NCI-H2227 (cell line): ENCODE data around the gene TPRX1.
"Not testable (repeated sequence)": the region's sequence is repeated elsewhere in the genome, so short reads cannot be mapped to it uniquely, and the experiment has no call there.

Experiments
- DNase-seq: peaks from one replicate; lab custom pipeline; 2025; ENCODE audit not compliant: unreplicated experiment; lab: John Stamatoyannopoulos, UW

Gene TPRX1, protein sequence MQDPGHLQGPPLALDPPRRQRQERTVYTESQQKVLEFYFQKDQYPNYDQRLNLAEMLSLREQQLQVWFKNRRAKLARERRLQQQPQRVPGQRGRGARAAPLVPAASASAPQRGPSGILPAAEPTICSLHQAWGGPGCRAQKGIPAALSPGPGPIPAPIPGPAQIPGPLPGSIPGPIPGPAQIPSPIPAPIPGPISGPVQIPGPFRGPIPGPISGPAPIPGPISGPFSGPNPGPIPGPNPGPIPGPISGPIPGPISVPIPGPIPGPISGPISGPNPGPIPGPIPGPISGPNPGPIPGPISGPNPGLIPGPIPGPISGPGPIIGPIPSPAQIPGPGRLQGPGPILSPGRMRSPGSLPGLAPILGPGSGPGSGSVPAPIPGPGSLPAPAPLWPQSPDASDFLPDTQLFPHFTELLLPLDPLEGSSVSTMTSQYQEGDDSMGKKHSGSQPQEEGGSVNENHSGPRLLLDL

DNA sequence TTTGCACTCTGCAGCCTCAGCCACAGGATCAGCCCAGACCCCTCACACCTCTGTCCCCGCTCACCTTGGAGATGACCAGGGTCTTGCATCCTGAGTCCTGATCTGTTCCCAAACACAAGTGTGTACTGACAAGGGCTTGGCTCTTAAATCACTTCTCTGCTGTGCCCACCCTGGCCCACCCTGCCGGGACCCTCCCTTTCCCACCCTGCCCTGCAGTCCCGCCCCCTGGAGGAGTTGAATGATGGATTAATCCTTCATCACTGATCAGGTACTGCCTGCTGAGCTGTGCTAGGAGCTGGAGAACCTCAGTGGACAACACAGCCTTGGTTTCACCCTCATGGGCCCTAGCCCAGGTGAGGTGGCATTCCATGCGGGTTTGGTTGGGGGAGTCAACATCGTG lies at the start of gene TPRX1:
TPRX1 (minus strand) TSS at position 101 of the 400 bp plus-strand sequence; CDS start at position 89, 12 bp downstream.
- DNase-seq = not testable (repeated sequence)

DNA sequence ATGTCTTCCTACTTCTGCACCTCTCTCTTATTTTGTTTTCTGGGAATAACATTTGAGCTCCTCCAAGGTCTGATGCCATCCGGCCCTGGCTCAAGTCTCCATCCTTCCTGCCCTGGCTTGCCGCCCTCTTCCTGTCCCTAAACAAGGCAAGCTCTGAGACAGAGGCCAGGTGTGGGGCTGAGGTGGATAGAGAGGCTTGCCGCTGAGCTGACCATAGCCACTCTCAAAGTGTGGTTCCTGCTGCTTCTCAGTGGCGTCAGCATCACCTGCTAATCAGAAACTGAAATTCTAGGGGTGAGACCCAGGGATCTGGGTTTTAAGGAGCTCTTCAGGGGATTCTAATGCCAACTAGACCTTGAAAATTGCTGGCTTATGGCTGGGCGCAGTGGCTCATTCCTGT lies 48.7 kb upstream of the TPRX1 start:
- no peak for DNase-seq

DNA sequence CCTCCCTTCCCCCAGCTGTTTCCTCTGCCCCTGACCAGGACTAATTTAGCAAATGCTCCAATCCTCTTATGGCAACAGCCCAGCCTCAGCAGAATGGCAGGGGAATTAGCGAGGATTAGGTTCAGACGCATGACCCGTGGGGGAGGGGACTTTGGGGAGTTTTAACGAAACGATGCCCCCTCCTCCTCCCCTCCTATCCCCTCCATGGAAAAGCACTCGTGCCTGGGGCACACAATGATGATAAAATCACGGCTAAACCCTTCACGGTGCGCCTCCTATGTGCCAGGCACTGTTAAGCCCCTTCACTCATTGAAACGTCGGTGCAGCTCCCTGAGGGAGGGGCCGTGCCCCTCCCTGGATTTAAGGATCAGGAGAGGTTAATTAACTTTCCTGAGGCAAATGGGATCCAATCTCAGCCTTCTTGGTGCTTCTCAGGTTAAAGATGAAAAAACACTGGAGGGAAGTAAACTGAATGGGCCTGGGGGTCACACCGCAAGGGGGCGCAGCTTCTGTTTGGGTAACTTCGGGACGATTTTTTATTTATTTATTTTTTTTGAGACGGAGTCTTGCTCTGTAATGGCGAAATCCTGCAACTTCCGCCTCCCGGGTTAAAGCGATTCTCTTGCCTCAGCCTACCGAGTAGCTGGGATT lies 44.6 kb upstream of the TPRX1 start:
- no peak for DNase-seq

DNA sequence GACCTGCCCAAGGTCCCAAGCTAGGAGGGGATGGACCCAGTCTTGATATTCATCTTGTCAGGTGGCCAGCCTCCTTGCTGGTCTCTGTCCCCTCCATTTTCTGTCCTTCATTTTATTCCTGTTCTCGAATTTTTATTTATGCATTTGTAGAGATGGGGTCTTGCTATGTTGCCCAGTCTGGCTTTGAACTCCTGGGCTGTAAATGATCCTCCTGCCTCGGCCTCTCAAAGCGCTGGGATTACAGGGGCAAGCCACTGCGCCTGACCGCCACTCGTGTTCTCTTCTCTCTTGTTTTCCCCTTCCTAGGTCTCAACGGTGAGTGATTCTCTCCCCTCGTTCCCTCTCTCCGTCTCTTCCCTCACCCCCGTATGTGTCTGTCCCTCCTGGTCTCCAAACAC lies 44.1 kb upstream of the TPRX1 start:
- no peak for DNase-seq

DNA sequence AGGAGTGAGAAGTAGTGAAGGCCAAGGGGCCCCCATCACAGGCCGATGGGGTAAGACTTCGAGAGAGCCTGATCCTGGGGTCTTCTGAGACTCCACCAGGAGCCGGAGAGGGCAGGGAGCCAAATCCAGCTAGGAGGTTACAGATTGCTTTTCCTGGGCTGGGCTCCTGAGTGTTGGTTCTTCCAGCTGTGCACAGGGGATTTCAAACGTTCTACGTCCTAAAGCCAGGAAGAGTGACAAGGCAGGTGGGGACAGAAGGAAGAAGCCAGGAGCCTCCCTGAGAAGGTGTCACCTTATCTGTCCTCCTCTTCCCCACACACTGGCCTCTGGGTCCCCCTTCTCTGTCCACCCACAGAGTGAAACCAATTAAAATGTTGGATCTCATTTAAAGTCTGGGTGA lies 38.6 kb upstream of the TPRX1 start:
- no peak for DNase-seq

DNA sequence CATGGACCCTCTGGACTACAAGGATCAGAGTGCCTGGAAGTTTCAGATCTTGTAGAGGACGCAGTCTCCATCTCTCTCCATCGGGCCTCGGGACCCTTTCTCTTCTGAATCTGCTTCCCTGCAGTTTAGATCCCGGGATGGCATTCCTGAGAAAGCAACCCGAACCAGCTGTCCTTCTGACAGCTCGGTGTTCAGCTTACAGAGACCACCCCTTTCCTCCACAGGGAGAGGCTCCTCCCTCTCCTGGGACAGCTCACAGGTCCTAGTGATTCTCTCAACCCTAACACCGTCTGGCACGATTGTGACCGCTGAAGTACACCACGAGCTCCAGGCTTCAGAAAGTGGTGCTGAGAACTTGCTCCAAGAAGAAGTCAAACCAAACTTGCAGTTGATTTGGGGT lies 35.6 kb upstream of the TPRX1 start:
- no peak for DNase-seq

DNA sequence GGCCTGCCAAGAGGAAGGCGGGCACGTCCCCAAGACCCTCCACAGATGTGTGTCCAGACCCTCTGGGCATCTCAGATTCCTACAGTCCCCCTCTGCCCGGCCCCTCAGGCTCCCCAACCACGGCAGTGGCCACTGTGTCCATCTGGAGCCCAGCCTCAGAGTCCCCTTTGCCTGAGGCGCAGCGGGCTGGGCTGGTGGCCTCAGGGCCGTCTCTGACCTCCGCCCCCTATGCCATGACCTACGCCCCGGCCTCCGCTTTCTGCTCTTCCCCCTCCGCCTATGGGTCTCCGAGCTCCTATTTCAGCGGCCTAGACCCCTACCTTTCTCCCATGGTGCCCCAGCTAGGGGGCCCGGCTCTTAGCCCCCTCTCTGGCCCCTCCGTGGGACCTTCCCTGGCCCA lies 35.1 kb upstream of the TPRX1 start:
- no peak for DNase-seq

DNA sequence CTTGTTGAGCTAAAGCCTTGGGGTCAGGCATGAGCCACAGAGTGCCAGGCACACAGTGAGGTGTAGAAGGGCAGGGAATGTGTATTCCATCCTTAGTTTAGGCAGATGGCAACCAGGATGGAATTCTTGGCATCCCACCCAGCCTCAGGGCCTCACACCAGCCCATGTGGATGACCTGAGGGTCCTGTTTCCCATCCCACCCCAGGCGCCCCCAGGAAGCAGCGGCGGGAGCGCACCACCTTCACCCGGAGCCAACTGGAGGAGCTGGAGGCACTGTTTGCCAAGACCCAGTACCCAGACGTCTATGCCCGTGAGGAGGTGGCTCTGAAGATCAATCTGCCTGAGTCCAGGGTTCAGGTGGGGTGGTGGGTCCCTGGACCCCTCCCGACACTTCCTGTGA lies 31.7 kb upstream of the TPRX1 start:
- DNase-seq = no peak

DNA sequence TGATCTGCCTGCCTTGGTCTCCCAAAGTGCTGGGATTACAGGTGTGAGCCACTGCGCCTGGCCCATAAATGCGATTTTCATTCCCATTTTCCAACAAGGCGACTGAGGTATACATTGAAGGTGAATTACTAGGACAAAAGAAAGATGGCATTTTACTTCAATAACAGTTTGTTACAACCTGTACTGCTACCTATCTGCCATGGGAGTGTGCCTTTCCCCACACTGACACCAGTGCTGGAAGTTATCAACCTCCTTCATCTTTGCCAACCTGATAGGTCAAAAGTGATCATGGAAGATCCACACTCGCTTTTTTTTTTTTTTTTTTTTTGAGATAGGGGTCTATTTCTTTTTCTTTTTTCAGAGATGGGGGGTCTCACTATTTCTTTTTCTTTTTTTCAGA lies 28.4 kb upstream of the TPRX1 start:
- DNase-seq = no peak

DNA sequence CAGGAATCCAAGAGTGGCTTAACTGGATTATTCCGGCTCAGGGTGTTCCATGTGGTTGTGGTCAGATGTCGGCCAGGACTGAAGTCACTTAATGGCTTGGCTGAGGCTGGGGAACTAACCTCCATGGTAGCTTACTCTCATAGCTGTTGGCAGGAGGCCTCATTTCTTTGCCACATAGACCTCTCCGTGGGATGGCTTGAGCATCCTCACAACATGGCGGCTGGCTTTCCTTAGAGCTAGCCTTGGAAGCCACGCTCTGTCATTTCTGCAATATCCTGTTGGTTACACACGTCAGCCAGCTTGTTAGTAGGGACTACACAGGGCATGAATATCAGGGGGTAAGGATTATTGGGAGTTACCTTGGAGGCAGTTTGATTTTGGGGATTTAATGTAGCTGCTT lies 22.4 kb upstream of the TPRX1 start:
- DNase-seq = no peak

DNA sequence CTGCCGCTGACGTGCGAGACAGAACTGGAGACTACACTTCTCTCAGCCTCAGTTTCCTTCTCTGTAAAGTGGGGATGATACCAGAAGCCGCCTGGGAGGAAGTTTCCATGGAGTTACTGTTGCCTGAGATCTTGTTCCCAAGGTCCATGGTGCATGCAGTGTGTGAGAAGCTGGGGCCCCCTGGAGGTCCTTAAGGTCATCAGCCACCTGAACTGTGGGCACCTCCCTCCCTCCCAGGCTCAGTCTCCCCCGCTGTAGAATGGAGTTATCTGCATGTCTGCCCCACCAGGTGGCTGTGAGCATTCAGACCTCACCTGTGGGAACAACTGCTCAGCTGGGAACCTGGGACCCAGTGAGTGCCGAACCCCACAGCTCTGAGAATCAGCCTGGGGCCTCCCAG lies 20.0 kb upstream of the TPRX1 start:
- DNase-seq = no peak

DNA sequence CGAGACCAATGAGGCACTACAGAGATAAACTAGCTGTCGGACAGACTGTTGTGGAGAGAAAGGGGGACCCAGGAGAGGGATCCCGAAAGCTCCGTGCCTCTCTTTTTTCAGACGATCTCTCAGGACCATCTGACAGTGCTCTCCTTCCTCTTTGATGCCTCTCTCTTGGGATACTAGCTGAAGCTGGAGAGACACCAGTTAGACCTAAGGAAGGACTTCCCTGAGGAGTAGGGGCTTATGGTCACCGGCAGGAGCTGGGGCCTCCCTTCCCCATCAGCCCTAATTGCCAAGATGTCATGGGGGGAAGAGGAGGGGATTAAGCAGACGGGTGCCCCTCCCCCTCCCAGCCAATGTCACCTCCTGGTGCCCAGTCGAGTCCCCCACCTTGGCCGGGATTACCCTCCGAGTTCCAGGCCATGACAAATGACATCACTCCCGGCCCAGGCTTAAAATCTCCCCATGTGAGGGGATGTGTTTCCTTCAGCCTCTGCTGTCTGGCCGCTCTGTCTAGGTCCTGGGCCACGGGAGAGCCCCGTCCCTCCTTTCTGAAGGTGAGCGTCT lies 17.2 kb upstream of the TPRX1 start, which contains the start of gene CRX:
CRX (plus strand) TSS at position 478 of the 561 bp plus-strand sequence. CDS start 12,507 bp downstream, outside the sequence.
- no peak for DNase-seq

DNA sequence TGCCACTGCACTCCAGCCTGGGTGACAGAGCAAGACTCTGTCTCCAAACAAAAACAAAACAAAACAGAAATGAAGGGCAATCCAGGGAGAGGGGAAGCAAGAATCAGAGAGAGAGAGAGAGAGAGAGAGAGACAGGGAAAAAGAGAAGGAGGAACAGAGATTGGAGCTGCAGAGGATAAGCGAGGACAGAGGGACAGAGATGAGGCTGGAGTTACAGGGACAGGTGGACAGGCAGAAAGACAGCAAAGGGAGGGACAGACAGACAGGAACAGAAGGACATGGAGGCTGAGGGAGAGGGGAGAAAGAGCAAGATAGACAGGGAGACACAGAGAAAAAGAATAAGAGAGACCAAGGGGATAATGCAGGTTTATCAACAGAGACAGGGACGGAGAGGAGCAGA lies 16.1 kb upstream of the TPRX1 start:
- no peak for DNase-seq

DNA sequence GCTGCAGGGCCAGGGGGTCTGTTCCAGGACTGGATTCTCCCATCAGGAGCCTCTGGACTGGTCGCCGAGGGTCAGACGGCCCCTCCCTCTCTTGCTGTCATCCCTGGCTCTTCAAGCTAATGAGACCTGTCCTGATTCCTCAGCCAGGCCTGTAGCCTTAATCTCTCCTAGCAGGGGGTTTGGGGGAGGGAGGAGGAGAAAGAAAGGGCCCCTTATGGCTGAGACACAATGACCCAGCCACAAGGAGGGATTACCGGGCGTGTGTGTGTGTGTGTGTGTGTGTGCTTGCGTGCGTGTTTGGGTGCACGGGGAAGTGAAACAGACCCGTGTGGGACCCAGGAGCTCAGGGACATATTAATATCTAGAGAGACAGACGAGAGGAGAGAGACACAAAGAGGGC lies 15.5 kb upstream of the TPRX1 start:
- peak; percentile 29 for DNase-seq

DNA sequence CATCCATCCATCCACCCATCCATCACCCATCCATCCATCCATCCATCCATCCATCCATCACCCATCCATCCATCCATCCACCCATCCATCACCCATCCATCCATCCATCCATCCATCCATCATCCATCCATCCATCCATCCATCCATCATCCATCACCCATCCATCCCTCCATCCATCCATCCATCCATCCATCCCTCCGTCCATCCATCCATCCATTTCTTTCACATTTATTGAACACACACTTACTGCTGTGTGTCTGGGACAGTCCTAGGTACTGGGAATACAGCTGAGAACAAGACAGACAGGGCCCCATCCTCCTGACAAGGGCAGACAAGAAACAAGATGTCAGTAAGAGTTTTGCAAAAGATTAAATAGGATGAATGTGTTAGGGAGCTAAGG lies 13.9 kb upstream of the TPRX1 start:
- not testable (repeated sequence) for DNase-seq

DNA sequence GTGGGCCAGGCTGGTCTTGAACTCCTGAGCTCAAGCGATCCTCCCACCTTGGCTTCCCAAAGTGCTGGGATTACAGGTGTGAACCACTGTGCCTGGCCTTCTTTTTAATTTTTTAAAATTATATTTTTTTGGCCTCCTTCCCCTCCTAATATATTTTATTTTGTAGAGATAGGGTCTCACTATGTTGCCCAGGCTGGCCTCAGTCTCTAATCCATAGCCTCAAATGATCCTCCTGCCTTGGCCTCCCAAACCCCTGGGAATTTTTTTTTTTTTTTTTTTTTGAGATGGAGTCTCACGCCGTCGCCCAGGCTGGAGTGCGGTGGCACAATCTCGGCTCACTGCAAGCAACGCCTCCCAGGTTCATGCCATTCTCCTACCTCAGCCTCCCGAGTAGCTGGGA lies 11.9 kb upstream of the TPRX1 start:
- DNase-seq = not testable (repeated sequence)

DNA sequence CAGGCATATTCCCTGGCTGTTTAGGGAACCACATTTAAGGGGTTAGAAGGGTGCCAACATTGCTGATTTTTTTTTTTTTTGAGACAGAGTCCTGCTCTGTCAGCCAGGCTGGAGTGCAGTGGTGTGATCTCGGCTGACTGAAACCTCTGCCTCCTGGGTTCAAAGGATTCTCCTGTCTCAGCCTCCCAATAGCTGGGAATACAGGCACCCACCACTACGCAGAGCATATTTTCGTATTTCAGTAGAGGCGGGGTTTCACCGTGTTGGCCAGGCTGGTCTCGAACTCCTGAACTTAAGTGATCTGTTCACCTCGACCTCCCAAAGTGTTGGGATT lies 9.6 kb upstream of the TPRX1 start:
- DNase-seq = no peak

DNA sequence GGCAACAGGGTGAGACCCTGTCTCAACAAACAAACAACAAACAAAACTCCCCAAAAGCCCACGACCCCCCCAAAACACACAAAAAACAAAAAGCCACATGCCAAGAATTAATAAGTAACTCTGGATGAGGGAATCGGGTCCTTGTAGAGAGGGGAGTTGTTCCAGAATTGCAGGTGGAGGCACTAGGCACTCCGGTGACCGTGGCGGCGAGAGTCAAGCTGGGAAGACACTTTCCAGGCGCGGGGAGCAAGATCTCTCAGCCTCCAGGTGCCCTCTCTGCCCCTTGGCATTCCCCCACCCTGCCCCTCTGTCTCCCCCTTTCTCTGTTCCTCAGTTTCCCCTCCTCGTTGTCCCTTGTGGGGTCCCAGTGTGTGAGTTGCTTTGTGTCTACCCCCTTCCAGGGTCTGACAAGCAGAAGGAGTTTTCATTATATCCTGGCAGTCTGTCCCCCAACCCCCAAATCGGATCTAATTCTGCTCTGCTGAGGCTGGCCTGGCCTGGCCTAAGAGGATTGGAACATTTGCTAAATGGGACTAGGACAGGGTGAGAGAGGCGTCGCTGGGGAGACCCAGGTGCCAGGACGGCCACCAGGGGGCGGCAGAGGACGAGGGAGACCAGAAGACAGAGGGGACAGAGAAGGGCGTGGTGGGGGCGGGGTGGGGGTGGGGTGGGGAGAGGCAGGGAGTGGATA lies 9.1 kb upstream of the TPRX1 start:
- DNase-seq = peak; percentile 78

DNA sequence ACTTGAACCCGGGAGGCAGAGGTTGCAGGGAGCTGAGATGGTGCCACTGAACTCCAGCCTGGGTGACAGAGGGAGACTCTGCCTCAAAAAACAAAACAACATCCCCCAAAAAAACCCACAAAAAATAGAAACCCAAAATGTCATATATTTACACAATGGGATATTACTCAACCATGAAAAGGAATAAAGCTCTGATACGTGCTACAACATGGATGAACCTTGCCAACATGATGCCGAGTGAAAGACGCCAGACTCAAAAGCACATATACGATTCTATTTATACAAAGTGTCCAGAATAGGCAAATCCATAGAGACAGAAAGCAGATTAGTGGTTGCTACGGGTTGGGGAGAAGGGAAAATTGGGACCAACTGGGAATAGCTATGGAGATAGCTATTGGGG lies 2.1 kb upstream of the TPRX1 start:
- DNase-seq = no peak

DNA sequence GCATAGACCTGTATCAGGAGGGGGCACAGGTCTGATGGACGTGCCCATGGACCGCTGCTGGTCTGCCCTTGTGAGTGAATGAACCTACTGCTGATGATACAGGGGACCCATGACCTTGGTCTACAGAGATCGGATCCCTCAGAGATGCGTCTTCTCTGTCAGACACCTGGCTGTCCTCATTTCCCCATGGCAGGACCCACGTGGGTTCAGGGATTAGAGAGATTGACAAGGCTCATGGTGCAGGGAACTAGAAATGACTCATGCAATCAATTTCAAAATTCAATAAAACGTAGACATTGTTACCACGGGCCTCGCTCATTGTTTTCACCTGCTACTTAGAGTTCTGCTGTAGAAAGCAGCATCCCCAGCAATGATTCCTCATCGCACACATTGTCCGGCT lies 962 bp upstream of the TPRX1 start:
- DNase-seq = no peak

DNA sequence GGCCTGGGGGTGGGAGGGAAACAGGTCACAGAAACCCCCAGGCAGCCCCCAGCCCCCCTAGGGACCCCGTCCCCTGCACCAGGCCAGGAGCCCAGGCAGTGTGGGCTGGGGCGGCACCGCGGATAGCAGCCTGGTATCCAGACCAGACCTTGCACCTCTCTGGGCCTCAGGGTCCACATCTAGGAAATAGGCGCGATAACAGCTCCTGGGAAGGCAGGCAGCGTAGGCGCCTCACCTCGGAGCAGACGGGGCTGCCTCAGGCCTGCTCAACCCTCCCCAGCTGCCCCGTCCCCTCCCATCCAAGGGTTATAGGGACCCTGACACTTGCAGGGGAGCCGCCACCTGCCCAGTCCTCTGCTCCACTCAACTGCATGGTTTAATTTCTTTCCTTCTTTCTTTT lies 680 bp downstream of the TPRX1 start:
- DNase-seq = not testable (repeated sequence)

DNA sequence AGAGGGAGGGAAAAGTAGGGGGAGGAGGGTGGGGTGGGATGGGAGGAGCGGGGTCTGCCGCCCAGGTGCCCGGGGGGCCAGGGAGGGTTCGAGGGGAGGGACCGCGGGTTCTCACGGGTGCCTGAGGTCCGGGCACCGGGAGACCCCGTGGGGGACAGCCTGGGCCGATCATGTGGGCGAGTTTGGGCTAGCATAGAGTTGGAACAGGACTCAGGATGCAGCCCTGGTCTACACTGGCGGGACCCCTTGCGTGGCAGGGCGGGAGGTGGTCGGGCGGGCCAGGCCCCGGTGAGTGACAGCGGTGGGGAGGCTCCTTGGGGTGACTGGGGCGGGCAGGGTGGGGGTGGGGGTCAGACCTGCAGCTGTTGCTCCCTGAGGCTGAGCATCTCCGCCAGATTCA lies 1.2 kb downstream of the TPRX1 start:
- not testable (repeated sequence) for DNase-seq
